ENCODE measurements around the gene PABPN1. TPM values are rescaled to one million over a fixed set of nuclear protein-coding genes. Genes with fewer than 3 reads are reported as not detected.

The PABPN1 gene
- total RNA-seq, 2 donors from 2014 or later = 44.8 to 54.9 TPM

- no peaks in the 10 kb centered on the region for H3K36me3 ChIP-seq
- peak overlapping the region; percentile 73 for H3K4me3 ChIP-seq
- peaks cover 0 to 33% of the 10 kb centered on the region in 2 donors for H3K4me1 ChIP-seq (ENCODE audit: control insufficient read depth in 1 of 2, low read depth in 2 of 2)
- ATAC-seq (ENCODE audit: insufficient number of reproducible peaks, low FRiP score, low read depth) = no peak
- H3K9me3 ChIP-seq = no peaks in the 10 kb centered on the region
- peak overlapping the region; percentile 86 to 98 for H3K27ac ChIP-seq
- no peaks in the 10 kb centered on the region for H3K27me3 ChIP-seq (replicated peaks; ENCODE audit: insufficient read depth)
- TF ChIP-seq, protein P1, sequence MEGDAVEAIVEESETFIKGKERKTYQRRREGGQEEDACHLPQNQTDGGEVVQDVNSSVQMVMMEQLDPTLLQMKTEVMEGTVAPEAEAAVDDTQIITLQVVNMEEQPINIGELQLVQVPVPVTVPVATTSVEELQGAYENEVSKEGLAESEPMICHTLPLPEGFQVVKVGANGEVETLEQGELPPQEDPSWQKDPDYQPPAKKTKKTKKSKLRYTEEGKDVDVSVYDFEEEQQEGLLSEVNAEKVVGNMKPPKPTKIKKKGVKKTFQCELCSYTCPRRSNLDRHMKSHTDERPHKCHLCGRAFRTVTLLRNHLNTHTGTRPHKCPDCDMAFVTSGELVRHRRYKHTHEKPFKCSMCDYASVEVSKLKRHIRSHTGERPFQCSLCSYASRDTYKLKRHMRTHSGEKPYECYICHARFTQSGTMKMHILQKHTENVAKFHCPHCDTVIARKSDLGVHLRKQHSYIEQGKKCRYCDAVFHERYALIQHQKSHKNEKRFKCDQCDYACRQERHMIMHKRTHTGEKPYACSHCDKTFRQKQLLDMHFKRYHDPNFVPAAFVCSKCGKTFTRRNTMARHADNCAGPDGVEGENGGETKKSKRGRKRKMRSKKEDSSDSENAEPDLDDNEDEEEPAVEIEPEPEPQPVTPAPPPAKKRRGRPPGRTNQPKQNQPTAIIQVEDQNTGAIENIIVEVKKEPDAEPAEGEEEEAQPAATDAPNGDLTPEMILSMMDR (IDR thresholded peaks at IDR 0.05) = no peak
- no peak for DNase-seq (ENCODE audit: low spot score)
These were observed 43.1 kb downstream of the PABPN1 start for GRCh38 chr14:23364164-23365035.

DNA sequence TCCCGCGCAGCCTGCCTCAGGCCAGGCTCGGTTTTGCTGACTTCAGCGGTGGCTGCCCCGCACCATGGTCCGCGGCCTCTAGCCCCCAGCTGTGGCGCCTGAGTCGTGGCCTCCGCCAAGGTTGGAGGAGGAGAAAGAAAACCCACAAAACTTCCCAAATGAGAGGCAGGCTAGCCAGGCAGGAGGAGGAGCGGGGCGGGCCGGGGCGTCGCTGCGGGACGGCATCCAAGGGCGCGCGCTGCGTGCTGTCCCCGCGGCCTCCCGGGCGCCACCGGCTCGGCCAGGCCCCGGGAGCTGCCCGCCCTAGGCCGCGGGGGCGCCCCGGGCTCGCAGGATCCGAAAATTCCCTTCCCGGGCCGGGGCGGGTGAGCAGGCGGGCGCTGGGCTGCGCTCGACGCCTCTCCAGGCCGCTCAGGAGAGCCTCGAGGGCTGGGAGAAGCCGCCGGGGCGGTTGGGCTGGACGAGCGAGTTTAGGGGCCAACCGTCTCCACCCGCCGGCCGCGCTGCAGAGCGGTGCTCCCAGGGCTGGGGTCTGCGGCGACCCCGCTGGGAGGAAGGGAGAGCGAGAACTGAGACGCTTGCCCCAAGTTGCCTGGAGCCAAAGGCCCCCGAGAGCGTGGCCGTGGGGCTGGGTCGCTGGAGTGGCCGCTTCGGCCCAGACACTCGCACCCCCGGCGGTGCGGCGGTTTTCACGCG is 43.9 kb downstream of the PABPN1 start, which contains the start of gene EFS:
Gene EFS (minus strand): TSS at position 137 of the 696 bp plus-strand sequence. CDS start 147 bp downstream, outside the sequence.
- Histone ChIP-seq H3K27ac (peak within 1 kb of the TSS; percentile 86 to 98), H3K4me1 (ENCODE audit: control insufficient read depth in 1 of 2, low read depth in 2 of 2) (peaks cover 0 to 33% of the 10 kb centered on the region in 2 donors), H3K36me3 (no peaks in the 10 kb centered on the region), H3K27me3 (replicated peaks; ENCODE audit: insufficient read depth) (no peaks in the 10 kb centered on the region), H3K9me3 (no peaks in the 10 kb centered on the region), H3K4me3 (peak within 1 kb of the TSS; percentile 73)
- ATAC-seq (ENCODE audit: insufficient number of reproducible peaks, low FRiP score, low read depth) = peak; percentile 45
- TF ChIP-seq, protein P1 (IDR thresholded peaks at IDR 0.05) = no peak
- DNase-seq (ENCODE audit: low spot score) = no peak

GRCh38 chr14:23365732-23366425 is 44.6 kb downstream of the PABPN1 start:
- Histone ChIP-seq H3K27ac (peak overlapping the region; percentile 86 to 98), H3K4me1 (ENCODE audit: control insufficient read depth in 1 of 2, low read depth in 2 of 2) (peaks cover 0 to 33% of the 10 kb centered on the region in 2 donors), H3K36me3 (no peaks in the 10 kb centered on the region), H3K4me3 (peak overlapping the region; percentile 73), H3K27me3 (replicated peaks; ENCODE audit: insufficient read depth) (no peaks in the 10 kb centered on the region), H3K9me3 (no peaks in the 10 kb centered on the region)
- TF ChIP-seq, protein P1 (IDR thresholded peaks at IDR 0.05) = no peak
- DNase-seq (ENCODE audit: low spot score) (no peak), ATAC-seq (ENCODE audit: insufficient number of reproducible peaks, low FRiP score, low read depth) (no peak)

GRCh38 chr14:23366426-23366921 is 45.2 kb downstream of the PABPN1 start:
- Histone ChIP-seq H3K4me3 (peak overlapping the region; percentile 73), H3K36me3 (no peaks in the 10 kb centered on the region), H3K27ac (peak overlapping the region; percentile 86 to 98), H3K4me1 (ENCODE audit: control insufficient read depth in 1 of 2, low read depth in 2 of 2) (peaks cover 0 to 30% of the 10 kb centered on the region in 2 donors), H3K27me3 (replicated peaks; ENCODE audit: insufficient read depth) (no peaks in the 10 kb centered on the region), H3K9me3 (no peaks in the 10 kb centered on the region)
- DNase-seq (ENCODE audit: low spot score) (no peak), ATAC-seq (ENCODE audit: insufficient number of reproducible peaks, low FRiP score, low read depth) (peak; percentile 9)
- TF ChIP-seq, protein P1 (IDR thresholded peaks at IDR 0.05) = no peak
